Skeletal muscle satellite cell (primary cell): Measurements from ENCODE around the gene RCAN1.
"Not testable (repeated sequence)": the region's sequence is repeated elsewhere in the genome, so short reads cannot be mapped to it uniquely, and the experiment has no call there.

ENCODE experiments used
- H3K27me3 ChIP-seq: 2 replicates; pipeline ENCODE4 v1.7.0; 2013; ENCODE audit warnings: low read length; ENCODE audit not compliant: control insufficient read depth, insufficient read depth
- H3K36me3 ChIP-seq: 2 replicates; pipeline ENCODE4 v1.7.0; 2013; ENCODE audit warnings: mild to moderate bottlenecking, control low read depth, low read length; ENCODE audit not compliant: insufficient read depth
- H3K4me1 ChIP-seq: 2 replicates; pipeline ENCODE4 v1.7.0; 2013; ENCODE audit warnings: low read length; ENCODE audit not compliant: control insufficient read depth, insufficient read depth
- H3K4me2 ChIP-seq: 2 replicates; pipeline ENCODE4 v1.7.0; 2013; ENCODE audit warnings: mild to moderate bottlenecking, low read length
- H3K4me3 ChIP-seq: 2 replicates; pipeline ENCODE4 v1.7.0; 2013; ENCODE audit warnings: low read length
- H3K9ac ChIP-seq: 2 replicates; pipeline ENCODE4 v1.7.0; 2013; ENCODE audit warnings: mild to moderate bottlenecking, low read depth, low read length, moderate library complexity
- H3K9me3 ChIP-seq: replicated peaks from 2 replicates; pipeline ENCODE4 v1.7.0; 2013; ENCODE audit warnings: mild to moderate bottlenecking, control low read depth, low read length

The RCAN1 gene

DNA sequence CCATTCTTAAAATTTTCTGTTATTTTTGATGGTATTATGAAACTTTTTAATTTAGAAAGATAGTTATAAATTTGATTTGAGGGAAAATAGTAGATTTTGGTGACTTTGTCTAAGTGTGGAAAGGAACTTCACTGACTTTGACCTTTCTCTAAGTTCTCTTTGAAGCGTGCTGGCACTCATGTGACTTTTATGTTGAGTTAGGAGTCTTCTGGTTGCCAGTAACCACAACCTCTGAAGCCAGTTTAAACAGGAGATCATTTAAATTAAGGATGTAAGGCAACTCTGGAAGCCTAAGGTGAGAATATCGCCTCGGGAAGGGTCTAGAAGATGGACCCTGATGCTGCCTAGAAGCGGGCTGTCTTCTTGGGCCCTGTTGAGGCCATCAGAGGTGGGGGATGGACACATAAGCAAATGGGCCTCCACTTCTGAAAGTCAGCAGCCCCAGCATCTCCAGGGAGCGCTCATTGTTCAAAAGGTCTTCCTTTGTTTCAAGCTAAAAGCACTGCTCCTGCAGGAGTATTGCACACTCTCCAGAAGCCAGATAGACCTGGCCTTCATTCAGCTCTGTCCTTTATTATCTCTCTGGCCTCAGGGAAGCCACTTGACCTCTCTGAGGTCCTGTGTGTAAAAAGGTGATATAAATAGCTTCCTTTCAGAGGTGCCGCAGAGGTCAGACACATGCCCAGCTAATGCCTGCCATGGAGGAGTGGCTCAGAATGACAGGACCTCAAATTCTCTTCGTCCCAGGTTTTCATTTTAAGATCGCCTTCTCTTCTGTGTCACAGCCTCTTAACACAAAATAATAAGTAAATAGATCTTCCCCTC, 5.1 kb upstream of the RCAN1 start:
- no peak overlapping the region for H3K9ac ChIP-seq
- no peaks in the 10 kb centered on the region for H3K36me3 ChIP-seq

GRCh38 chr21:34618941-34619340, 4.0 kb upstream of the RCAN1 start:
- Histone ChIP-seq H3K4me3 (no peak overlapping the region), H3K9ac (no peak overlapping the region), H3K4me1 (peaks cover 3% of the 10 kb centered on the region), H3K4me2 (no peak overlapping the region), H3K36me3 (no peaks in the 10 kb centered on the region), H3K9me3 (no peaks in the 10 kb centered on the region), H3K27me3 (peaks cover 55% of the 10 kb centered on the region)

More for the DNA sequence above, 5.1 kb upstream of the RCAN1 start:
- Histone ChIP-seq H3K4me1 (no peaks in the 10 kb centered on the region), H3K4me3 (no peak overlapping the region), H3K27me3 (peaks cover 60% of the 10 kb centered on the region), H3K4me2 (no peak overlapping the region), H3K9me3 (no peaks in the 10 kb centered on the region)

DNA sequence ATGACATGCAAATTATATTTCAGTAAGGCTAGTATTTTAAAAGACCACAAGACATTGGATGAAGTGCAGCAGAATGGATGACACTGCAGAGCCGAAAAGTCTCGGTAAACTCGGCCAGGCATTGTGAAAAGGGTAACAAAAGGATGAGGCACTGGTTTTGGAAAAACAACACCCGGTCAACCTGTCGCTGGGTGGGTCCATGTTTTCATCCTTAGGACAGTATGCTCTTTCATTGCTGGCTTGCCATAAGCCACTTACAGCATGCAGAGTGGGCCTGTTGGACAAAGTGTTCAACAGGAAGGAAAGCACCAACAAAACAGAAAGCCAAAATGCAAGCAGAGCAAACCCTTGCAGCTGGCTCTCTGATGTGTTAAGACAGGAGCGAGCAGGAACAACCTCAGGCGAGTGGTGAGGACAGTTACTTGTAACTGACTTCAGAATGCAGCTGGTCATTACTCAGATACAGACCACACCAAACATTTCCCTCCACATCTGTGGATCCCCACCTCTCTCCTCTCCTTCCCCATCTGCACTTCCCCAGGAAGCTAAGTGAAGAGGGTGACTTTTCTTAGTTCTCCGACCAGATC, 2.9 kb upstream of the RCAN1 start:
- Histone ChIP-seq H3K4me3 (no peak overlapping the region), H3K4me2 (no peak overlapping the region), H3K4me1 (peaks cover 7% of the 10 kb centered on the region), H3K9me3 (no peaks in the 10 kb centered on the region), H3K9ac (no peak overlapping the region), H3K36me3 (no peaks in the 10 kb centered on the region), H3K27me3 (peaks cover 45% of the 10 kb centered on the region)

DNA sequence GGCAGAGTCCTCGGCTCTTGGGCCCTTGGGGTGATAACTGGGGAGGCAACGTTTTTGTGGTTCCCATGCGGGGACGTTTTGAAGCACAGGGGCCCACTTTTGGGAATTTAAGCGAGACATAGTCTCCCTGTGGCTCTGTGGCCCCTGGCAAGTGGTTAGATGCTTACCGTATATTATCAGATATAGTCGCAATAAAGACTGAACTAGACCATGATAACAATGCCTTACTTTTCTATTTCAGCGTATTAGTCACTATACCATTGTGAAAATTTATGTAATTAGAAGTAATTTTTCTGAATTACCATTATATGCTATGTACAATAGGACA, 538 bp upstream of the RCAN1 start:
- H3K4me1 ChIP-seq = peaks cover 7% of the 10 kb centered on the region
- peak overlapping the region; percentile 83 for H3K9ac ChIP-seq
- no peaks in the 10 kb centered on the region for H3K9me3 ChIP-seq
- peak overlapping the region; percentile 98 for H3K4me2 ChIP-seq
- no peaks in the 10 kb centered on the region for H3K36me3 ChIP-seq
- H3K4me3 ChIP-seq = peak overlapping the region; percentile 88
- H3K27me3 ChIP-seq = peaks cover 22% of the 10 kb centered on the region

DNA sequence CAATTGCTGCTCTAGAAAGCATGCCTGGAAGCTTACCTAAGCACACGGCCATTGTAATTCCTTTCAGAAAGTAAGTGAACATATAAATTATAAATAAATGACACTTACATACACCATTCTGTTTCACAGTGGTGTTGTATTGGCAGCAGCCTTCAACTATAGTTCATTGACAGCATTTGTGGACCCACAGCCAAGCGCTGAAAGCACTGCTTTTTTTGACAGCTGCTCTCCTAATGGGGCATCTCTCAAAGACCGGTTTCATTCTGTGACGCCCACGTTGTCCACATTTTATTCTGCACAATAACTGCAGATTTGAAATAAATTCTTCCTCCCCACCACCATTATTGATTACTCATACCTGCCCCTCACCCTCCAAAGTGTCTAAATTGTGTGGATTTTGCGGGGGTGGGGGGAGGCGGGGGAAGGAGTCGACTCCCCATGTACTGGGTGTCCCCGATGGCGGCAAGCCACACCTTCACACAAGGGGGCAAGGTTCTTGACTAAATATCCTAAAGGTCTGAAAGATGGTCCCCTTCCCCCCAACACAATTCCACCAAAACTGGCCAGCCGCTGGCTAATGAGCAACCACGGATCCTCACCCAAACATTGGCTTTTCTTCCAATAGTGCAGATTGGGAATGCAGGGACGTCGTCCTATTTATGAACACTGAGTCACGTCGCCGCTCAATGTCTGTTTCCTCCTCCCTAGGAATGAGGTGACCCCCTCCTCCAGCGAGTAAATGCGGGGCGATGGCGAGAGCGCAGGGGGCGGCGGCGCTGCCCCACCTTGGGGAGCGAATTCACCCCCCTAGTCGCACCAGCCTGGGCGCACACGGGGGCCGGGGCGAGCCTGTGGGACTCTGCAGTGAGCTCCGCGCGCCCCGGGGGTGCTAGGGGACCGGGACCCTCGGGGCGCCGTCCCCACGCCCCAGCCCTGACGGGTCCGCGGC, 960 bp downstream of the RCAN1 start:
- H3K27me3 ChIP-seq = peaks cover 10% of the 10 kb centered on the region
- H3K36me3 ChIP-seq = no peaks in the 10 kb centered on the region
- H3K9me3 ChIP-seq = no peaks in the 10 kb centered on the region
- peak overlapping the region; percentile 83 for H3K9ac ChIP-seq
- peak overlapping the region; percentile 88 for H3K4me3 ChIP-seq
- peaks cover 7% of the 10 kb centered on the region for H3K4me1 ChIP-seq
- H3K4me2 ChIP-seq = peak overlapping the region; percentile 98

- H3K9ac ChIP-seq = no peak overlapping the region
- no peaks in the 10 kb centered on the region for H3K27me3 ChIP-seq
- no peak overlapping the region for H3K4me3 ChIP-seq
- H3K9me3 ChIP-seq = no peaks in the 10 kb centered on the region
- H3K4me2 ChIP-seq = no peak overlapping the region
- peaks cover 7% of the 10 kb centered on the region for H3K4me1 ChIP-seq
- H3K36me3 ChIP-seq = no peaks in the 10 kb centered on the region
Observed at GRCh38 chr21:34612557-34612956, 2.4 kb downstream of the RCAN1 start.

GRCh38 chr21:34612056-34612455, 2.9 kb downstream of the RCAN1 start:
- H3K4me1 ChIP-seq = peaks cover 7% of the 10 kb centered on the region
- H3K36me3 ChIP-seq = no peaks in the 10 kb centered on the region
- no peaks in the 10 kb centered on the region for H3K9me3 ChIP-seq
- H3K4me3 ChIP-seq = no peak overlapping the region
- H3K9ac ChIP-seq = no peak overlapping the region
- no peaks in the 10 kb centered on the region for H3K27me3 ChIP-seq
- H3K4me2 ChIP-seq = no peak overlapping the region

DNA sequence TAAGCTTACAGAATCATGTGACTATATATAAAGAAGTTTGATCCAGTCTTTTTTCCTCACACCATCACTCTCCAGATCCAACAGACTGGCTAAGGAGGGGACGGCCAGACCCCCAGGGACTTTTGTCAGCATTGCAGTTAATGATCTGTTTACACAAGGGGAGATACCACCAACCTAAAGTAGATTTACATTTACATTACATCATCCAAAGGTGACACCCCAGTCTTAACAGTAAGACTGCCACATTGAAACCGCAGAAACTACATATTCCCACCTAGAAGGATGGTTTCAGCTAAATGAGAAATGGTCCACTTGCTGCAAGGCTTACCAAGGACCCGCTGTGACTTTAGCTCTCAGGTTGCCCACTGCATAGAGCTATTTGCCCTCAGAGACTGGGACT, 3.4 kb downstream of the RCAN1 start:
- no peaks in the 10 kb centered on the region for H3K9me3 ChIP-seq
- H3K4me1 ChIP-seq = peaks cover 7% of the 10 kb centered on the region
- H3K9ac ChIP-seq = no peak overlapping the region
- no peaks in the 10 kb centered on the region for H3K27me3 ChIP-seq
- H3K36me3 ChIP-seq = no peaks in the 10 kb centered on the region
- no peak overlapping the region for H3K4me2 ChIP-seq
- no peak overlapping the region for H3K4me3 ChIP-seq

DNA sequence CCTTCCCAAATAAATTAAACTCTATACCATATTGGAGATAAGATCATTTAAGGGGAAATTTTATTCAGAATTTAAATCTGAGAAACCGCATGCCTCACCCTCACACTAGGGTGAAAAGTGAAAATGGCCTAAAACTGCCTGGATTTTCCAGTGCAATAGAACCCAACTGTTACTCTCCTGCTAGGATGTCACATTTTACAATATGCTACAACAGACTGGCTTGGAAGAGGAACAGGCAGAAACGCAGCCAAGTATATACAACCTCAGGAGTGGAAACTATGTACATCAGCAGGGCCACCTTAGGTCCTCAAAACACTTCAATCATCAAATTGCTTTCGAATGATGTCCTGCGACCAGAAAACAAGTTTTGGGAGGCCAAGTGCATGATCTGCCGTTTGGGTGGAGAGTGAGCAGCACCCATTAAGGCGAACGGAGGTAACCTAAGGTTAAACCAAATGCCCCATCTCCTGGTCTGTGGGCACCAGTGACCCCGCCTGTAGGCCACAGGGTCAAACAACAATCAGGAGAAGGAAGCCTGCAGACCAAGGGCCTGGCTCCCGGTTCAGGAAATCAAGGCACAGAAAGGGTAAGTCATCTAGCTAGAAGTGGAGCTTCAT, 4.9 kb downstream of the RCAN1 start:
- Histone ChIP-seq H3K4me2 (no peak overlapping the region), H3K4me1 (peaks cover 7% of the 10 kb centered on the region), H3K4me3 (no peak overlapping the region)

DNA sequence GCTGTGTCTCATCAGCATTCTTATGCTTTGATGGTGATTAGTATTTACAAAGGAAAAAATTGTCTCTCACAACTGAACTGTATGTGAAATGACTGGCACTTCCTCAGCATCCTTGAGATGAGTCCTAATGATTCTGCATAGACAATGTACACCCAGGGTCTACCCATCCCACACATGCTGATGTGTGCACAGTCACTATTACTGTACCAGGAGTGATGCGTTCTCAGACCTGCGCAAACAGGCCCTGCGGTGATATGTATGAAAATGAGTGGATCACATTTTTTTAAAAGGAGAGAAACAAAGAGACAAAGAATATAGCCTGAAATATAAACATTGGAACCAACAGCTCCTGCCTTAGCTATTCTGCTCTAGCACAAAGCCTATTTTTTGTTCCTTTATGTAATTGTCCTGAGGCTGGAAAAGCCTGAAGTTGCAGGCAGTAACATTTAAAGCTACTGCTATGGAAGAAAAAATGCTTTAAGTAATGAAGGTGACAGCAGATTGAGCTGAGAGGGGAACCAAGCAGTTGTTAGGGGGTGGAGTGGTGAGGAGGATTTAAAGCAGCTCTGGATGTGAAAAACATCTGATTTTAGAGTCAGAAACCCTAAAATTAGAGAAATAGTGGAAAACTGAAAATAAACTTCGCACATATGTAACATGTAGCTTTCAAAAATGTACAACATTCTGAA, 5.5 kb downstream of the RCAN1 start:
- no peaks in the 10 kb centered on the region for H3K9me3 ChIP-seq
- peaks cover 7% of the 10 kb centered on the region for H3K4me1 ChIP-seq
- H3K36me3 ChIP-seq = no peaks in the 10 kb centered on the region
- H3K27me3 ChIP-seq = no peaks in the 10 kb centered on the region
- H3K4me3 ChIP-seq = no peak overlapping the region
- no peak overlapping the region for H3K9ac ChIP-seq
- no peak overlapping the region for H3K4me2 ChIP-seq

More for the DNA sequence above, 4.9 kb downstream of the RCAN1 start:
- no peaks in the 10 kb centered on the region for H3K36me3 ChIP-seq
- no peak overlapping the region for H3K9ac ChIP-seq
- H3K9me3 ChIP-seq = no peaks in the 10 kb centered on the region
- no peaks in the 10 kb centered on the region for H3K27me3 ChIP-seq

GRCh38 chr21:34607376-34607775, 7.5 kb downstream of the RCAN1 start:
- H3K9ac ChIP-seq, H3K4me3 ChIP-seq, H3K4me2 ChIP-seq, H3K4me1 ChIP-seq, H3K9me3 ChIP-seq, H3K36me3 ChIP-seq, H3K27me3 ChIP-seq: not testable (repeated sequence)
